RPMI8226 (cell line): Measurements from ENCODE around the gene METRNL.
"Not testable (repeated sequence)": the region's sequence is repeated elsewhere in the genome, so short reads cannot be mapped to it uniquely, and the experiment has no call there.

Source experiments
- DNase-seq: peaks from one replicate; pipeline ENCODE4 v3.0.0-alpha.2; 2015

Gene METRNL

GRCh38 chr17:83079352-83079747 is at the start of gene METRNL:
METRNL (plus strand) TSS chr17:83079609; CDS start chr17:83079816, 207 bp downstream.
- peak; percentile 82 for DNase-seq

GRCh38 chr17:83030432-83030831 is 49.0 kb upstream of the METRNL start:
- DNase-seq = no peak

GRCh38 chr17:83031321-83031945 is 48.0 kb upstream of the METRNL start:
- DNase-seq = no peak

- not testable (repeated sequence) for DNase-seq
Observed at GRCh38 chr17:83031946-83032451, 47.4 kb upstream of the METRNL start.

- DNase-seq = no peak
Observed at GRCh38 chr17:83032781-83033180, 46.6 kb upstream of the METRNL start.

GRCh38 chr17:83034525-83034924 is 44.9 kb upstream of the METRNL start:
- DNase-seq = no peak

GRCh38 chr17:83035722-83036121 is 43.7 kb upstream of the METRNL start:
- no peak for DNase-seq

GRCh38 chr17:83036193-83036592 is 43.2 kb upstream of the METRNL start:
- no peak for DNase-seq

- DNase-seq = no peak
Observed at GRCh38 chr17:83036666-83037065, 42.7 kb upstream of the METRNL start.

- DNase-seq = no peak
Observed at GRCh38 chr17:83037084-83037873, 42.1 kb upstream of the METRNL start.

- no peak for DNase-seq
Observed at GRCh38 chr17:83037874-83038165, 41.6 kb upstream of the METRNL start.

- DNase-seq = not testable (repeated sequence)
Observed at GRCh38 chr17:83038983-83039382, 40.4 kb upstream of the METRNL start.

- no peak for DNase-seq
Observed at GRCh38 chr17:83041305-83041704, 38.1 kb upstream of the METRNL start.

- no peak for DNase-seq
Observed at GRCh38 chr17:83042522-83043158, 36.8 kb upstream of the METRNL start.

- not testable (repeated sequence) for DNase-seq
Observed at GRCh38 chr17:83044479-83044878, 34.9 kb upstream of the METRNL start.

- DNase-seq = no peak
Observed at GRCh38 chr17:83046448-83047181, 32.8 kb upstream of the METRNL start.

GRCh38 chr17:83047182-83047478 is 32.3 kb upstream of the METRNL start:
- DNase-seq = no peak

GRCh38 chr17:83047818-83048475 is 31.5 kb upstream of the METRNL start:
- DNase-seq = not testable (repeated sequence)

GRCh38 chr17:83050651-83051395 is 28.6 kb upstream of the METRNL start:
- DNase-seq = peak; percentile 81

GRCh38 chr17:83051396-83052240 is 27.8 kb upstream of the METRNL start:
- peak; percentile 97 for DNase-seq

- no peak for DNase-seq
Observed at GRCh38 chr17:83052241-83052564, 27.2 kb upstream of the METRNL start.
